HCT116 (cell line): Measurements from ENCODE around the gene CABP2. TPM values are rescaled to one million over a fixed set of nuclear protein-coding genes. Genes with fewer than 3 reads are reported as not detected.

Source experiments
- ATAC-seq: fragments of 200-7000 bp; cut with Tn5 transposase; 2 replicates; pipeline ENCODE4 v1.9.1; 2020; ENCODE audit warnings: mild to moderate bottlenecking, moderate library complexity
- BruUV-seq: library from RNA; stranded (reverse); fragments of 400-500 nt; replicated peaks from 2 replicates; lab custom pipeline; 2021; lab: Mats Ljungman, UMichigan
- CTCF ChIA-PET: fragments of 300-600 bp; sonication (Branson Sonifier 250); formaldehyde crosslinking; loops from one replicate; lab custom pipeline; 2021; ENCODE audit warnings: antibody characterized with exemption; lab: Charles Lee
- POLR2A ChIA-PET: fragments of 300-600, 350-600 bp; sonication (Branson Sonifier 250); formaldehyde crosslinking; loops from one replicate; lab custom pipeline; 2021; ENCODE audit warnings: antibody characterized with exemption; lab: Charles Lee
- RAD21 ChIA-PET, 2 experiments: fragments of 300-600 bp; sonication (Branson Sonifier 250); formaldehyde crosslinking; loops; one replicate each; lab custom pipeline; 2023; ENCODE audit warnings: low total read pairs in 2 of 2; ENCODE audit not compliant: uncharacterized antibody in 2 of 2, unreplicated experiment in 2 of 2, low non-redundant PET in 1 of 2; lab: Charles Lee
- DNase-seq: peaks from one replicate; pipeline ENCODE4 v3.0.0-alpha.2; 2010; ENCODE audit warnings: low read depth, low spot score
- H2AFZ ChIP-seq: fragments of 200-600 bp; shearing (Covaris generic), sonication (generic); 2 replicates; pipeline ENCODE4 v1.6.1; 2017; ENCODE audit warnings: low read depth, mixed run types, mixed read lengths, antibody characterized with exemption, low read length; ENCODE audit not compliant: poor library complexity, severe bottlenecking
- H3K27ac ChIP-seq: 2 replicates; pipeline ENCODE4 v1.5.1; 2012; ENCODE audit warnings: low read depth, low read length
- H3K27me3 ChIP-seq: fragments of 200-600 bp; sonication (generic); 2 replicates; pipeline ENCODE4 v1.6.1; 2016; ENCODE audit warnings: mixed run types, low read length, mixed read lengths; ENCODE audit not compliant: insufficient read depth
- H3K36me3 ChIP-seq, 2 experiments: fragments of 200-500 bp in 1 of 2; fragments of 200-600 bp in 1 of 2; sonication (Bioruptor generic) in 1 of 2; sonication (generic) in 1 of 2; 2 replicates each; pipeline versions ENCODE4 v1.5.1 to v1.6.1; 2014 to 2016; ENCODE audit warnings: low read length in 2 of 2, inconsistent platforms in 1 of 2, mixed read lengths in 1 of 2, mixed run types in 1 of 2; ENCODE audit not compliant: insufficient read depth in 2 of 2, control insufficient read depth in 1 of 2
- H3K4me1 ChIP-seq, 2 experiments: fragments of 200-600 bp in 1 of 2; sonication (generic) in 1 of 2; 2 replicates each; pipeline versions ENCODE4 v1.5.1 to v1.6.1; 2012 to 2017; ENCODE audit warnings: low read length in 2 of 2, inconsistent platforms in 1 of 2, mild to moderate bottlenecking in 1 of 2, mixed read lengths in 1 of 2, mixed run types in 1 of 2, moderate library complexity in 1 of 2; ENCODE audit not compliant: insufficient read depth in 2 of 2, control insufficient read depth in 1 of 2
- H3K4me2 ChIP-seq: fragments of 200-600 bp; sonication (generic); 2 replicates; pipeline ENCODE4 v1.6.1; 2017; ENCODE audit warnings: mixed run types, low read length, mixed read lengths
- H3K4me3 ChIP-seq, 2 experiments: fragments of 200-600 bp in 1 of 2; sonication (generic) in 1 of 2; replicated peaks in 1 of 2; 2 replicates each; pipeline ENCODE4 v1.5.1; 2011 to 2016; ENCODE audit warnings: low read length in 2 of 2, control low read depth in 1 of 2, low read depth in 1 of 2, mild to moderate bottlenecking in 1 of 2, mixed read lengths in 1 of 2, mixed run types in 1 of 2
- H3K79me2 ChIP-seq: fragments of 200-600 bp; sonication (generic); 2 replicates; pipeline ENCODE4 v1.6.1; 2017; ENCODE audit warnings: mild to moderate bottlenecking, mixed run types, low read length, moderate library complexity, mixed read lengths; ENCODE audit not compliant: insufficient read depth
- H3K9ac ChIP-seq: fragments of 200-600 bp; sonication (generic); 2 replicates; pipeline ENCODE4 v1.6.1; 2016; ENCODE audit warnings: low read length, mixed read lengths
- H3K9me2 ChIP-seq: fragments of 200-600 bp; sonication (generic), shearing (Covaris generic); 2 replicates; pipeline ENCODE4 v1.6.1; 2017; ENCODE audit warnings: mixed run types, mild to moderate bottlenecking, moderate library complexity; ENCODE audit not compliant: insufficient read depth
- H3K9me3 ChIP-seq, 2 experiments: fragments of 200-500 bp in 1 of 2; fragments of 200-600 bp in 1 of 2; sonication (Bioruptor generic) in 1 of 2; sonication (generic) in 1 of 2; 2 replicates each; pipeline ENCODE4 v1.6.1; 2014 to 2017; ENCODE audit warnings: low read length in 2 of 2, mixed read lengths in 2 of 2, inconsistent platforms in 1 of 2, low read depth in 1 of 2, mild to moderate bottlenecking in 1 of 2, mixed run types in 1 of 2, moderate library complexity in 1 of 2; ENCODE audit not compliant: control insufficient read depth in 1 of 2, insufficient read depth in 1 of 2
- H4K20me1 ChIP-seq: fragments of 200-600 bp; sonication (generic), shearing (Covaris generic); 2 replicates; pipeline ENCODE4 v1.6.1; 2017; ENCODE audit warnings: mixed run types, mild to moderate bottlenecking, moderate library complexity; ENCODE audit not compliant: insufficient read depth
- ATF3 ChIP-seq: IDR thresholded peaks from 2 replicates; pipeline ENCODE4 v1.6.1; 2012
- CBX3 ChIP-seq: IDR thresholded peaks from 2 replicates; pipeline ENCODE4 v1.6.1; 2012; ENCODE audit warnings: low read depth
- ELF1 ChIP-seq: IDR thresholded peaks from 2 replicates; pipeline ENCODE4 v1.6.1; 2012; ENCODE audit warnings: low read depth, borderline replicate concordance
- FOSL1 ChIP-seq: IDR thresholded peaks from 2 replicates; pipeline ENCODE4 v1.6.1; 2012; ENCODE audit warnings: low read depth
- MAX ChIP-seq: IDR thresholded peaks from 2 replicates; pipeline ENCODE4 v1.6.1; 2012
- RAD21 ChIP-seq: IDR thresholded peaks from 2 replicates; pipeline ENCODE4 v1.6.1; 2012; ENCODE audit warnings: low read depth, mild to moderate bottlenecking
- REST ChIP-seq: IDR thresholded peaks from 2 replicates; pipeline ENCODE4 v1.6.1; 2012; ENCODE audit warnings: low read depth
- SIN3A ChIP-seq: IDR thresholded peaks from 2 replicates; pipeline ENCODE4 v1.6.1; 2012; ENCODE audit warnings: low read depth
- SP1 ChIP-seq: IDR thresholded peaks from 2 replicates; pipeline ENCODE4 v1.6.1; 2012; ENCODE audit warnings: low read depth
- SRF ChIP-seq: IDR thresholded peaks from 2 replicates; pipeline ENCODE4 v1.6.1; 2012; ENCODE audit warnings: low read depth
- TCF7L2 ChIP-seq: IDR thresholded peaks from 2 replicates; pipeline ENCODE4 v1.7.0; 2011; ENCODE audit warnings: borderline replicate concordance, inconsistent platforms; ENCODE audit not compliant: insufficient read depth, insufficient read length; ENCODE audit errors: extremely low read depth
- ZBTB33 ChIP-seq: IDR thresholded peaks from 2 replicates; pipeline ENCODE4 v1.6.1; 2011; ENCODE audit warnings: mild to moderate bottlenecking, low read length, moderate library complexity; ENCODE audit not compliant: insufficient replicate concordance; ENCODE audit errors: extremely low read depth
- ZFX ChIP-seq: fragments of 450-650 bp; IDR thresholded peaks from 2 replicates; pipeline ENCODE4 v1.6.1; 2017
- ZNF274 ChIP-seq: fragments of 200-500 bp; sonication (Bioruptor generic); IDR thresholded peaks from 2 replicates; pipeline ENCODE4 v1.6.1; 2014; ENCODE audit warnings: mild to moderate bottlenecking, low read depth, low read length, inconsistent platforms
- intact Hi-C: fragments of 100-400 bp; cut with micrococcal nuclease; formaldehyde crosslinking; loops from 2 replicates; pipeline ENCODE4 v1.10.0; 2022
- total RNA-seq: library from RNA; stranded (reverse); gene quantifications from one replicate; pipeline ENCODE4 v1.2.1, GENCODE V29; 2021; ENCODE audit not compliant: unreplicated experiment

Gene CABP2
- total RNA-seq, 1 experiment from 2014 or later = not detected

GRCh38 chr11:67519726-67520125, 3.5 kb downstream of the CABP2 start:
- ATAC-seq = no peak
- TF ChIP-seq ELF1 = no peak
- TF ChIP-seq ATF3 = no peak
- no peak for TF ChIP-seq ZFX
- TF ChIP-seq SIN3A = no peak
- Histone ChIP-seq H3K36me3 (no peaks in the 10 kb centered on the region), H3K27me3 (no peaks in the 10 kb centered on the region), H3K4me2 (no peak overlapping the region), H2AFZ (no peak overlapping the region), H3K9ac (no peak overlapping the region), H3K27ac (no peak overlapping the region), H4K20me1 (no peaks in the 10 kb centered on the region), H3K9me2 (no peaks in the 10 kb centered on the region), H3K4me3 (no peak overlapping the region), H3K4me1 (no peaks in the 10 kb centered on the region), H3K79me2 (no peaks in the 10 kb centered on the region), H3K9me3 (no peaks in the 10 kb centered on the region)
- intact Hi-C loops = no loop called here
- no peak for DNase-seq
- CTCF ChIA-PET = no interaction called here
- no TSS peak for BruUV-seq
- RAD21 ChIA-PET = no interaction called here
- POLR2A ChIA-PET = no interaction called here

GRCh38 chr11:67517784-67518552, 5.3 kb downstream of the CABP2 start:
- no peak for ATAC-seq
- H3K9me3 ChIP-seq = no peaks in the 10 kb centered on the region
- no peaks in the 10 kb centered on the region for H3K9me2 ChIP-seq
- H3K27ac ChIP-seq = no peak overlapping the region
- H2AFZ ChIP-seq = no peak overlapping the region
- CTCF ChIA-PET = interaction anchor here (0.7 kb wide), 1 partner anchor 339 kb away, joined by 4 read pairs; no protein-coding TSS in a partner anchor
- H3K4me1 ChIP-seq = no peaks in the 10 kb centered on the region
- no peaks in the 10 kb centered on the region for H3K36me3 ChIP-seq
- no peak overlapping the region for H3K4me3 ChIP-seq
- POLR2A ChIA-PET = no interaction called here
- no peak for DNase-seq
- RAD21 ChIA-PET = no interaction called here
- H3K4me2 ChIP-seq = no peak overlapping the region
- no peak overlapping the region for H3K9ac ChIP-seq
- no peak for TF ChIP-seq ZBTB33
- TF ChIP-seq FOSL1 = no peak
- no peak for TF ChIP-seq ZFX
- no peak for TF ChIP-seq CBX3
- no peak for TF ChIP-seq MAX
- no peak for TF ChIP-seq REST
- TF ChIP-seq TCF7L2 = no peak
- TF ChIP-seq RAD21 = no peak
- TF ChIP-seq SIN3A = no peak
- TF ChIP-seq SRF = no peak
- TF ChIP-seq ZNF274 = no peak
- TF ChIP-seq SP1 = no peak
- intact Hi-C loops = no loop called here
- no peaks in the 10 kb centered on the region for H3K27me3 ChIP-seq
- no peaks in the 10 kb centered on the region for H3K79me2 ChIP-seq
- H4K20me1 ChIP-seq = no peaks in the 10 kb centered on the region
- no TSS peak for BruUV-seq
